HCEC 1CT (cell line): ENCODE measurements around the gene SYNE1.
"Not testable (repeated sequence)": the region's sequence is repeated elsewhere in the genome, so short reads cannot be mapped to it uniquely, and the experiment has no call there.

ENCODE experiments used
- DNase-seq: peaks from one replicate; pipeline ENCODE4 v3.0.0-alpha.2; 2017

The SYNE1 gene

GRCh38 chr6:152625213-152625612 lies 11.9 kb downstream of the SYNE1 start:
- no peak for DNase-seq

- not testable (repeated sequence) for DNase-seq
Measured at GRCh38 chr6:152614776-152615175, 22.4 kb downstream of the SYNE1 start.

- DNase-seq, result no peak
Measured at GRCh38 chr6:152609125-152609670, 28.0 kb downstream of the SYNE1 start.

- DNase-seq, result no peak
Measured at GRCh38 chr6:152605941-152606340, 31.2 kb downstream of the SYNE1 start.

GRCh38 chr6:152605342-152605741 lies 31.8 kb downstream of the SYNE1 start:
- no peak for DNase-seq

GRCh38 chr6:152603911-152604310 lies 33.3 kb downstream of the SYNE1 start:
- no peak for DNase-seq

- no peak for DNase-seq
Measured at GRCh38 chr6:152600022-152600421, 37.1 kb downstream of the SYNE1 start.

- no peak for DNase-seq
Measured at GRCh38 chr6:152598901-152599537, 38.1 kb downstream of the SYNE1 start.

GRCh38 chr6:152598421-152598820 lies 38.7 kb downstream of the SYNE1 start:
- DNase-seq, result no peak

GRCh38 chr6:152596726-152597125 lies 40.4 kb downstream of the SYNE1 start:
- DNase-seq, result no peak

- DNase-seq, result no peak
Measured at GRCh38 chr6:152595499-152595898, 41.7 kb downstream of the SYNE1 start.

- no peak for DNase-seq
Measured at GRCh38 chr6:152594701-152595100, 42.5 kb downstream of the SYNE1 start.

- no peak for DNase-seq
Measured at GRCh38 chr6:152588456-152588855, 48.7 kb downstream of the SYNE1 start.

GRCh38 chr6:152587473-152587872 lies 49.7 kb downstream of the SYNE1 start:
- DNase-seq, result no peak

GRCh38 chr6:152585236-152585635 lies 51.9 kb downstream of the SYNE1 start:
- DNase-seq, result no peak

- no peak for DNase-seq
Measured at GRCh38 chr6:152583888-152584287, 53.3 kb downstream of the SYNE1 start.

- no peak for DNase-seq
Measured at GRCh38 chr6:152576525-152576924, 60.6 kb downstream of the SYNE1 start.

- DNase-seq, result peak; percentile 8
Measured at GRCh38 chr6:152575621-152576150, 61.5 kb downstream of the SYNE1 start.

GRCh38 chr6:152575161-152575560 lies 62.0 kb downstream of the SYNE1 start:
- DNase-seq, result no peak

- no peak for DNase-seq
Measured at GRCh38 chr6:152573762-152574161, 63.4 kb downstream of the SYNE1 start.

GRCh38 chr6:152572338-152573088 lies 64.6 kb downstream of the SYNE1 start:
- no peak for DNase-seq

- no peak for DNase-seq
Measured at GRCh38 chr6:152571943-152572337, 65.2 kb downstream of the SYNE1 start.

GRCh38 chr6:152571089-152571488 lies 66.1 kb downstream of the SYNE1 start:
- no peak for DNase-seq
